NCI-H187 (cell line): ENCODE measurements around the gene ERVH48-1.
"Not testable (repeated sequence)": the region's sequence is repeated elsewhere in the genome, so short reads cannot be mapped to it uniquely, and the experiment has no call there.

Experiments used
- DNase-seq, 2 experiments: peaks; one replicate each; lab custom pipeline; 2025; lab: John Stamatoyannopoulos, UW

Gene ERVH48-1

GRCh38 chr21:42939582-42940413, 14.4 kb upstream of the ERVH48-1 start:
- no peak for DNase-seq

GRCh38 chr21:42938606-42938995, 13.2 kb upstream of the ERVH48-1 start:
- DNase-seq, result not testable (repeated sequence)

DNA sequence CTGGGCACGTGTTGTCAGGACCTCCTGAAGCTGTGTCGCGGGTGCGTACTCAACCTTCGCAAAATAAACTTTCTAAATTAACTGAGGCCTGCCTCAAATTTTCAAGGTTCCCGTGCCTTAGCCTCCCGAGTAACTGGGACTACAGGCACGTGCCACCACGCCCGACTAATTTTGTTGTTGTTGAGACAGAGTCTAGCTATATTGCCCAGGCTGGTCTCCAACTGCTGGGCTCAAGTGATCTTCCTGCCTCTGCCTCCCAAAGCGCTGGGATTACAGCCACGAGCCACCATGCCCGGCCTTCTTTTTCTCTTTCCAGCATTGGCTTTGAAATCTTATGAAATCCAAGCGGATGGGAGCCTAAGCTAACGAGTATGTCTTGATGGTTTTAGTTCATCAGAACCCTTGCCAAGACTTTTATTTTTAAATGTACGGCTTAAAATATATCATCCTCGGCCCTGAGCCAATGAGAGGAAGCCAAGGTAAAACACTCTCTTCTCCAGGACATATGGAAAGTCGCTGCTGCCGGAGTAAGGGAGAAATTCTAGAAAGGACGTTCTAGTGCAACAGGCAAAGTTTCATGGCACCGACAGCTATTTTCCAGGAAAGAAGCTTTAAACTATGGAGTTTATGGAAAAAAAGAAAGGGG, 12.7 kb upstream of the ERVH48-1 start:
- DNase-seq, result no peak

- not testable (repeated sequence) for DNase-seq
These were observed 11.9 kb upstream of the ERVH48-1 start for GRCh38 chr21:42937034-42937940.

- not testable (repeated sequence) for DNase-seq
These were observed 10.9 kb upstream of the ERVH48-1 start for GRCh38 chr21:42936360-42936759.

- not testable (repeated sequence) for DNase-seq
These were observed 8.5 kb upstream of the ERVH48-1 start for GRCh38 chr21:42933973-42934372.

DNA sequence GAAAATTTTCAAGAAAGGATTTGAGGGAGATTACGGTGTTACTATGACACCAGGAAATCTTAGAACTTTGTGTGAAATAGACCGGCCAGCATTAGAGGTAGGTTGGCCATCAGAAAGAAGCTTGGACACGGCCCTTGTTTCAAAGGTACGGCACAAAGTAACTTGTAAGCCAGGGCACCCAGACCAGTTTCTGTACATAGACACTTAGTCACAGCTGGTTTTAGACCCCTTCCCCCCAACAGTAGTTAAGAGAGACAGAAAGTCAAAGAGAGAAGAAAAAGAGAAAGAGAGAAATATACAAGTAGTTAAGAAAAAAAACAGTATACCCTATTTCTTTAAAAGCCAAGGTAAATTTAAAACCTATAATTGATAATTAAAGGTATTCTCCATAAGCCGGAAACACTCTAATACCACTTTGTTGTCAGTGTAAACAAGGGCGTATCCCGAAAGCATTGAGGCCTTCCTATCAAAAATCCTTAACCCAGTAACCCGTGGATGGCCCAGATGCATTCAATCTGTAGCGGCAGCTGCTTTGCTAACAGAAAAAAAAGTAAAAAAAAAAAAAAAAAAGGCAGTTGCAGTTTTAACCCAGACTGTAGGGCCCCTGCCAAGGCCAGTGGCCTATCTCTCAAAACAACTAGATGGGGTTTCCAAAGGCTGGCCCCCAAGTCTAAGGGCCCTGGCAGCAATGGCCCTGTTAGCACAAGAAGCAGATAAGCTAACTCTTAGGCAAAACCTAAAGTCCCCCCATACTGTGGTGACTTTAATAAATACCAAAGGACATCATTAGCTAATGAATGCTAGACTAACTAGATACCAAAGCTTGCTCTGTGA, 7.9 kb upstream of the ERVH48-1 start:
- DNase-seq, result not testable (repeated sequence)

GRCh38 chr21:42932378-42933136, 7.1 kb upstream of the ERVH48-1 start:
- not testable (repeated sequence) for DNase-seq

GRCh38 chr21:42931560-42932235, 6.3 kb upstream of the ERVH48-1 start:
- DNase-seq, result no peak

DNA sequence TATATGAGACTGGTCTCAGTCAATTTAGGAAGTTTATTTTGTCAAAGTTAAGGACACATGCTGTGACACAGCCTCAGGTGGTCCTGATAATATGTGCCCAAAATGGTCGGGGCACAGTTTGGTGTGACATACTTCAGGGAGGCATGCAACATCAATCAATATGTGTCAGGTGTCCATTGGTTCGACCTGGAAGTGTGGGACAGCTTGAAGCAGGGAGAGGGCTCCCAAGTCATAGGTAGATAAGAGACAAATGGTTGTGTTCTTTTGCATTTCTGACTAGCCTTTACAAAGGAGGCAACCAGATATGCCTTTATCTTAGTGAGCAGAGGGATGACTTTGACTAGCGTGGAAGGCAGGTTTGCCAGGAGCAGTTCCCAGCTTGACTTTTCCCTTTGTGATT, 4.5 kb upstream of the ERVH48-1 start:
- DNase-seq, result no peak

- not testable (repeated sequence) for DNase-seq
These were observed 2.2 kb upstream of the ERVH48-1 start for GRCh38 chr21:42927474-42928200.

DNA sequence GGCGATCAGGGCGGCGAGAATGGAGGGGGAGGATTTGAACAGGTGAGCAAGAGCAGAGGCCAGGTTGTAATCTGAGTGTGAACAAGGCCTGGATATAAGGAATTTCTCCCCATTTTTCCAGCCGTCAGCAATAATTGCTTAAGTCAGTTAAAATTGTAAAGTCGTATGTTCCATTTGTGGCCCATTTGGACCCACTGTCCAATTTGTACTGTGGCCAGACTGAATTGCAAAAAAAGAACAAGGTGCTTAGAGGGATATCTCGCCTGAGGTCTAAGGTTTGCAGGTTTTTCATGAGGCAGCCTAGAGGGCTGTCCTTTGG, 1.0 kb downstream of the ERVH48-1 start:
- DNase-seq, result no peak

- DNase-seq, result peak; percentile 39 to 78
These were observed 1.6 kb downstream of the ERVH48-1 start for GRCh38 chr21:42923553-42924432.

DNA sequence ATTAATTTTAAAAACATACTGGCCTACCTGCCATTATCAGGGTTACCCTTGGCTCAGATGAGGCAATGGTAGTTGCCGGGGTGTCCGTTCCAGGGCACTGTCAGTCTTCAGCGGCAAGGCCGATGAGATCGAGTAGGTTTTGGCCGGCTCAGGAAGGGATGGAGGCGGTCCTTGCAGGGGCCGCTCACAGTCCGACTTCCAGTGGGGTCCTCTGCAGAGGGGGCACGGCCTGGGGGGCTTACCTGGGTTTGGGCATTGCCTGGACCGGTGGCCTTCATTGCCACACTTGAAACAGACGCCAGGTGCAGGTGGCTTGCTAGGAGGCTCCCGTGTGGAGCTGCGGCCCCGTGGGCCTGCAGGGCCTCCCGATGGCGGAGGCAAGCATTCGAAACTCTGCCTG, 2.5 kb downstream of the ERVH48-1 start:
- no peak for DNase-seq

DNA sequence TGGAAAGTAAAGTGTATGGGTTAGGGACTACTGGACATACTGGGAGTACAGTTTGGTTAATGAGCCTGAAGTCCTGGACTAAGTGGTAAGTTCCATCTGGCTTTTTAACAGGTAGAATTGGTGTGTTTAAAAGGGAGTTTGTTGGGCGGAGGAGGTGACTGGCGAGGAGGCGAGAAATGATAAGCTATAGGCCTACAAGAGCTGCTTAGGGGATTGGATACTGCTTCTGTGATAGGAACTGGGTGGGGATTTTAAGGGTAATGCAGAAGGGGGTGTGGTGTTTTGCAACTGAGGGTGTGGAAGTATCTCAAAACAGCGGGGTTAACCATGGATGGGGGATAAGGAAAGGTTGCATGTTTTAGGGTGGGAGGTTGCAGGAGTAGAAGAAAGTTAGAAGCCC, 3.5 kb downstream of the ERVH48-1 start:
- no peak for DNase-seq

DNA sequence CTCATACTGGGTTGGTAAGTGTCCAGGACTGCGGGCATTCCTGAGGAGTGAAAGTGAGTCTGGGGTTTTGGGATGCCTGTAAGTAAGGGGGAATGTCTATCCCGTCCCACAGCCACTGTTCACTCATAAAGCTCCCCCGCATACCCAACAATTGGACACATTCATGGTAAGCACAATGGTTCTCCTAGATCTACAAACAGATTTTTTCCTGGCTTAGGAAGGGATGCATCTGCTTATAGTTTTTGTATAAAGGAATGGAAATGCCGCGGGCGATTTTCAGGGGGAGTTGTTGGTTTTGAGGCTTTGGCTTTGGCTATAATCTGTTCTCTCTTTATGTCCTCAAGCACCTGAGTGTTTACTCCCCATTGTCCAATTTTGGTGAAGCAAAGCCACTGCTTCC, 7.1 kb downstream of the ERVH48-1 start:
- DNase-seq, result no peak

DNA sequence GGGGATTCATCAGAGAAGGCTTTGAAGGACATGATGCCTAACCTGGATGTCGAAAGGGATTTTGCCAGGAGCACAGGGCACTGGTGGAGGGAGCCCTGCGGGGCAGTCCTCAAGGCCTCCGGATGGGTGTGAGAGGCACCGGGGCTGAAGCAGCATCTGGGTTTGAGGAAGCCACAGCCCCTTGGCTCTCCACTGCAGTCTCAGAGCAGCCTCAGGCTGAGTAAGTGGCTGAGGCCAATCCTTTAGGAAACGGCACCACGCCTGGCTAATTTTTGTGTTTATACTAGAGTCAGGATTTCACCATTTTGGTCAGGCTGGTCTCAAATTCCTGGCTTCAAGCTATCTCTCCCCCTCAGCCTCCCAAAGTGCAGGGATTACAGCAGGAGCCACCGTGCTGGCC, 12.0 kb downstream of the ERVH48-1 start:
- no peak for DNase-seq

- DNase-seq, result not testable (repeated sequence)
These were observed 13.5 kb downstream of the ERVH48-1 start for GRCh38 chr21:42911920-42912319.

DNA sequence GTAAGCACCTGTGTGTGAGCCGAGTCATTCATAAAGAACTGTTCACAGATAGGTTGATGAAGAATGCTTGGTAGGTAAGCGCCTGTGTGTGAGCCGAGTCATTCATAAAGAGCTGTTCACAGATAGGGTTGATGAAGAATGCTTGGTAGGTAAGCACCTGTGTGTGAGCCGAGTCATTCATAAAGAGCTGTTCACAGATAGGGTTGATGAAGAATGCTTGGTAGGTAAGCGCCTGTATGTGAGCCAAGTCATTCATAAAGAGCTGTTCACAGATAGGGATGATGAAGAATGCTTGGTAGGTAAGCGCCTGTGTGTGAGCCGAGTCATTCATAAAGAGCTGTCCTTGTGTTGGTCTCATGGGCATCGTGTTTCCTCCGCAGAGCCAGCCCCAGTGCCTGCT, 16.9 kb downstream of the ERVH48-1 start:
- not testable (repeated sequence) for DNase-seq
